ENCODE data around the gene ACACA.

ACACA gene

DNA sequence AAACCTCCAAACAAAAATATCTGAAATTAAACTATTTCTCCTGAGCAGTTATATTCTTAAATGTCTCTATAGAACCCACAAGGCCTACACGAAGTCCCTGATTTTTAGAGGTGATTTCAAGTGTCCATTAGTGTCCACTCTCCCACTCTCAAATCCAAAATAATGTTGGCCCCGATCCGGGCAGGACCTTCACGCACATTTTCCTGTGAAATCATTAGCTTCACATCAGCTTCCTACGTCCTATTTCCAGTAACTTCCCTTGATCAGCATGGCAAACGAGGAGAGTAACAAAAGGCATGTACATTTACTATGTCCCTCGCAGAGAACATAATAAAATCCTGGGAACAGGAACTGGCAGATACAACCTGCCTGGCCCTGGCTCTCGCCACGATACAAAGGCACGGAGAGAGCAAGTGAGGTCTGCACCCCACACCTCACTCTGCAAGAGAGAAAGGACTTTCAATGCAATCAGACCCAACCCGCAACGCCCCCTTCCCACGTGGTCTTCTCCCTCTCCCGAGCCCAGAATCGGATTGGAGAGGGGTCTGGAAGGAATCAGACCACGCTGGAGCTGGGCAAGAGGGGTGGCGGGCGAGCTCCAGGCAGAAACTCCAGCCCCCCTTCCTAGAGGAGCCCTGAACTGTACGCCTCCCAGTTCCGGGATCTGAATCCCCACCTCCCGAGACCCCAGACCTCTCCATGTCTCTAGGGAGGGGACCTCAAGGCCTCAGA lies 48.4 kb downstream of the ACACA start (continued):
- TF ChIP-seq, protein P1, sequence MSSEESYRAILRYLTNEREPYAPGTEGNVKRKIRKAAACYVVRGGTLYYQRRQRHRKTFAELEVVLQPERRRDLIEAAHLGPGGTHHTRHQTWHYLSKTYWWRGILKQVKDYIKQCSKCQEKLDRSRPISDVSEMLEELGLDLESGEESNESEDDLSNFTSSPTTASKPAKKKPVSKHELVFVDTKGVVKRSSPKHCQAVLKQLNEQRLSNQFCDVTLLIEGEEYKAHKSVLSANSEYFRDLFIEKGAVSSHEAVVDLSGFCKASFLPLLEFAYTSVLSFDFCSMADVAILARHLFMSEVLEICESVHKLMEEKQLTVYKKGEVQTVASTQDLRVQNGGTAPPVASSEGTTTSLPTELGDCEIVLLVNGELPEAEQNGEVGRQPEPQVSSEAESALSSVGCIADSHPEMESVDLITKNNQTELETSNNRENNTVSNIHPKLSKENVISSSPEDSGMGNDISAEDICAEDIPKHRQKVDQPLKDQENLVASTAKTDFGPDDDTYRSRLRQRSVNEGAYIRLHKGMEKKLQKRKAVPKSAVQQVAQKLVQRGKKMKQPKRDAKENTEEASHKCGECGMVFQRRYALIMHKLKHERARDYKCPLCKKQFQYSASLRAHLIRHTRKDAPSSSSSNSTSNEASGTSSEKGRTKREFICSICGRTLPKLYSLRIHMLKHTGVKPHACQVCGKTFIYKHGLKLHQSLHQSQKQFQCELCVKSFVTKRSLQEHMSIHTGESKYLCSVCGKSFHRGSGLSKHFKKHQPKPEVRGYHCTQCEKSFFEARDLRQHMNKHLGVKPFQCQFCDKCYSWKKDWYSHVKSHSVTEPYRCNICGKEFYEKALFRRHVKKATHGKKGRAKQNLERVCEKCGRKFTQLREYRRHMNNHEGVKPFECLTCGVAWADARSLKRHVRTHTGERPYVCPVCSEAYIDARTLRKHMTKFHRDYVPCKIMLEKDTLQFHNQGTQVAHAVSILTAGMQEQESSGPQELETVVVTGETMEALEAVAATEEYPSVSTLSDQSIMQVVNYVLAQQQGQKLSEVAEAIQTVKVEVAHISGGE (tag by site-specific recombination; conservative IDR thresholded peaks at IDR 0.05; ENCODE audit: low read depth): no peak
- no peak for TF ChIP-seq ZNF37A (tag by site-specific recombination; IDR thresholded peaks at IDR 0.05)
- TF ChIP-seq ZFP69B (tag by site-specific recombination; IDR thresholded peaks at IDR 0.05): no peak
- TF ChIP-seq, protein P2, sequence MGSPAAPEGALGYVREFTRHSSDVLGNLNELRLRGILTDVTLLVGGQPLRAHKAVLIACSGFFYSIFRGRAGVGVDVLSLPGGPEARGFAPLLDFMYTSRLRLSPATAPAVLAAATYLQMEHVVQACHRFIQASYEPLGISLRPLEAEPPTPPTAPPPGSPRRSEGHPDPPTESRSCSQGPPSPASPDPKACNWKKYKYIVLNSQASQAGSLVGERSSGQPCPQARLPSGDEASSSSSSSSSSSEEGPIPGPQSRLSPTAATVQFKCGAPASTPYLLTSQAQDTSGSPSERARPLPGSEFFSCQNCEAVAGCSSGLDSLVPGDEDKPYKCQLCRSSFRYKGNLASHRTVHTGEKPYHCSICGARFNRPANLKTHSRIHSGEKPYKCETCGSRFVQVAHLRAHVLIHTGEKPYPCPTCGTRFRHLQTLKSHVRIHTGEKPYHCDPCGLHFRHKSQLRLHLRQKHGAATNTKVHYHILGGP (tag by site-specific recombination; IDR thresholded peaks at IDR 0.05): no peak
- TF ChIP-seq, protein P3, sequence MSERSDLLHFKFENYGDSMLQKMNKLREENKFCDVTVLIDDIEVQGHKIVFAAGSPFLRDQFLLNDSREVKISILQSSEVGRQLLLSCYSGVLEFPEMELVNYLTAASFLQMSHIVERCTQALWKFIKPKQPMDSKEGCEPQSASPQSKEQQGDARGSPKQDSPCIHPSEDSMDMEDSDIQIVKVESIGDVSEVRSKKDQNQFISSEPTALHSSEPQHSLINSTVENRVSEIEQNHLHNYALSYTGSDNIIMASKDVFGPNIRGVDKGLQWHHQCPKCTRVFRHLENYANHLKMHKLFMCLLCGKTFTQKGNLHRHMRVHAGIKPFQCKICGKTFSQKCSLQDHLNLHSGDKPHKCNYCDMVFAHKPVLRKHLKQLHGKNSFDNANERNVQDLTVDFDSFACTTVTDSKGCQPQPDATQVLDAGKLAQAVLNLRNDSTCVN (tag by site-specific recombination; optimal IDR thresholded peaks at IDR 0.05): no peak
- TF ChIP-seq ZNF621 (tag by site-specific recombination; IDR thresholded peaks at IDR 0.05): no peak
- TF ChIP-seq, protein P4, sequence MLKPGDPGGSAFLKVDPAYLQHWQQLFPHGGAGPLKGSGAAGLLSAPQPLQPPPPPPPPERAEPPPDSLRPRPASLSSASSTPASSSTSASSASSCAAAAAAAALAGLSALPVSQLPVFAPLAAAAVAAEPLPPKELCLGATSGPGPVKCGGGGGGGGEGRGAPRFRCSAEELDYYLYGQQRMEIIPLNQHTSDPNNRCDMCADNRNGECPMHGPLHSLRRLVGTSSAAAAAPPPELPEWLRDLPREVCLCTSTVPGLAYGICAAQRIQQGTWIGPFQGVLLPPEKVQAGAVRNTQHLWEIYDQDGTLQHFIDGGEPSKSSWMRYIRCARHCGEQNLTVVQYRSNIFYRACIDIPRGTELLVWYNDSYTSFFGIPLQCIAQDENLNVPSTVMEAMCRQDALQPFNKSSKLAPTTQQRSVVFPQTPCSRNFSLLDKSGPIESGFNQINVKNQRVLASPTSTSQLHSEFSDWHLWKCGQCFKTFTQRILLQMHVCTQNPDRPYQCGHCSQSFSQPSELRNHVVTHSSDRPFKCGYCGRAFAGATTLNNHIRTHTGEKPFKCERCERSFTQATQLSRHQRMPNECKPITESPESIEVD (tag by site-specific recombination; IDR thresholded peaks at IDR 0.05): no peak
- no peak for TF ChIP-seq ZNF214 (tag by site-specific recombination; IDR thresholded peaks at IDR 0.05; ENCODE audit: borderline replicate concordance)
- no peak for TF ChIP-seq ZNF19 (tag by site-specific recombination; IDR thresholded peaks at IDR 0.05; ENCODE audit: low read depth)
- TF ChIP-seq MEIS1 (CRISPR knock-in tag; IDR thresholded peaks at IDR 0.05; ENCODE audit: borderline replicate concordance): no peak
- peak; percentile 79; the same call in 1 of the 2 replicates for TF ChIP-seq ZBTB20 (tag by site-specific recombination; IDR thresholded peaks at IDR 0.05)
- no peak for TF ChIP-seq ZNF600 (tag by site-specific recombination; IDR thresholded peaks at IDR 0.05)
- no peak for TF ChIP-seq ZNF624 (tag by site-specific recombination; IDR thresholded peaks at IDR 0.05)
- TF ChIP-seq KLF9 (tag by site-specific recombination; IDR thresholded peaks at IDR 0.05; ENCODE audit: low read depth): peak; percentile 63
- 0 out of 2 replicates have a peak, but pooled peaks have one; percentile 41 for TF ChIP-seq ZFP37 (tag by site-specific recombination; IDR thresholded peaks at IDR 0.05)
- no peak for TF ChIP-seq ZNF629 (tag by site-specific recombination; IDR thresholded peaks at IDR 0.05)
- TF ChIP-seq ZNF423 (tag by site-specific recombination; IDR thresholded peaks at IDR 0.05): no peak
- peak; percentile 62; the same call in 1 of the 2 replicates for TF ChIP-seq ZBTB6 (tag by site-specific recombination; IDR thresholded peaks at IDR 0.05)
- TF ChIP-seq ZNF184 (tag by site-specific recombination; IDR thresholded peaks at IDR 0.05): no peak

All from HEK293 (cell line).